Measurements from ENCODE around the gene TEKT5.
"Not testable (repeated sequence)": the region's sequence is repeated elsewhere in the genome, so short reads cannot be mapped to it uniquely, and the experiment has no call there.

The TEKT5 gene

GRCh38 chr16:10631886-10632285 is 62.8 kb downstream of the TEKT5 start:
- DNase-seq (ENCODE audit: low spot score) = no peak

DNA sequence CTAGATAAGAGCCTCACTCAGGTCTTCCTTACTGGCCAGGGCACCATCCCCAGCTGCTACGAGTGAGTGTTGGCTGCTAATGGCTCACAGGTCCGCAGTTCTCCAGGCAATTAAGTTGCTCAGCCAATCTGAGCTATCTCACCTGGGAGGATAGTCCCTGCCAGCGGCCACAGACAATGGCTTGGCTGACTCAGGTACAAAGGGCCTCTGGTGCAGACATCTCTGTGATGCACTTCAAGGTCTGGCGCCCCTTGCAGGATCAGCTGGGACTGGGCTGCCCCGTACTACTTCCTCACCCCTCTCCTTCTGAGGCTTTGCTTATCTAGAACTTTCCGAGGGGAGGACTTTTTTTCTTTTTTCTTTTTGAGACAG is 65.2 kb downstream of the TEKT5 start:
- no peak for DNase-seq (ENCODE audit: low spot score)

GRCh38 chr16:10625595-10626357 is 69.0 kb downstream of the TEKT5 start:
- DNase-seq (ENCODE audit: low spot score) = no peak

DNA sequence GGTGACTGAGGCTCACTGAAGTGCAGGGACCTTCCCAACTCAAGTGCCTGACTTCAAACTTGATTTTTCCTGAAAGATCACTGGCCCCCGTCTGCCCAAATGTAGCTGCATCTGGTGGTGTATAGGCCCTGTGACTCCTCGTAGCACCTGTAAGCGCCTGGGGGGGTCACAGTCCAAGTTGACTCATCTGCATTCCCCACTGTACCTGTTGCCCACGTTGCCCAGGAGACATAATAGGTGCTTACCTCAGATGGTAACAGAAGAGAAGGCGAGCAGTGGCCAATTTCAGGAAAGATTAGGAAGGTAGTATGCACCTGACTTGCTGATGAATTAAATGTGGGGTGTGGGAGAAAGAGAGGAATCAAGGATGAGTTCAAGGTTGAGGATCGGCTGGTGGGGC is 70.2 kb downstream of the TEKT5 start:
- DNase-seq (ENCODE audit: low spot score) = no peak

DNA sequence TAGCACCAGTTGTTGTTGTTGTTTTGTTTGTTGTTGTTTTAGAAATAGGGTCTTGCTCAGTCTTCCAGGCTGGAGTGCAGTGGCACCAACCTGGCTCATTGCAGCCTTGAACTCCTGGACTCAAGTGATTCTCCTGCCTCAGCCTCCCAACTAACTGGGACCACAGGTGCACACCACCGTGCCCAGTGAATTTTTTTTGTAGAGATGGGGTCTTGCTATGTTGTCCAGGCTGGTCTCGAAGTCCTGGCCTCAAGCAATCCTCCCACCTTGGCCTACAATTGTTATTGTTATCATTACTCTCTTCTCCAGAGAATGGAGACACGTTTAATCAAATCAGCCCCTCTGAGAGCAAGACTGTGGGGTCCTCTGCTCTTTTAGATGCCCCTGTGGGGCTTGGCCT is 71.7 kb downstream of the TEKT5 start:
- no peak for DNase-seq (ENCODE audit: low spot score)

DNA sequence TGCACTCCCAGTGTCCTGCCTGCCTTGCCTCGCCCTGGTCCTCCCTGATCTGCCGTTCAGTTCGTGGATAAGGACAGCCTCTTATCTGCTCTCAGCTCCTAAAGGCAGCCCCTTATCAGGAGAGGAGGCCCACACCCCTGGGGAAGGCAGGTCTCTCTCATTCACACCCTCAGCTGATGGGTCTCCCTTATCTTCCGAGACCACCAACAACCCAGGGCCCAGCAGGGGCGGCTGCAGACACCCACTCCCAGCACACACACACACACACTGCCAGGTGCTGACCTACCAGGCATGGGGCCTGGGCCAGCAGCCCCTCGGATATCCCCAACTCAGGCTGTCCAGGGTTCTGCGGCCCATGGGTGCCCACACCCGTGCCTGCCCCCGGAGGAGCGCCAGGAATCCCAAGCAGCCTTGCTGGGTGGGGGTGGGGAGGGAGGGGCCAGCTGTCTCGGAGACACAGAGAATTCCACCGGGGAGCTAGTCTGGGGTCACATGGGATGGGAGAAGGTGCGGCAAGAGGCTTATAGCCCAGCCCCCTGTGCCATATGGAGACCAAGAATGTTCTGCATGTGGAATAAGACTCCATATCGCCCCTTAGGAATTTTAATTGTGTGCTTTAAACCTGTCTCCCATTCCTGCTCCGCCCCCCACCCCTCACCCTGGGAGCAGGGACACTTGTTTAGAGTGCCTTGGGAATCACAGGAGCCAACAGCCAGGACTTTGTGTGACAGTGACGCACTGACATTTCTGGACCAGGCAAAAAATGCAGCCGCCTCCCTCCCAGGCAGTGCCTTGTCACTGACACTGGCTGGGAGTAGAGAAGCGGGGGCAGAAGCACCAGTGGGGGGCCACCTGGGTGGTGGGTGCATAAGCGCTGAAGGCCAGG is 72.5 kb downstream of the TEKT5 start:
- DNase-seq (ENCODE audit: low spot score) = no peak

DNA sequence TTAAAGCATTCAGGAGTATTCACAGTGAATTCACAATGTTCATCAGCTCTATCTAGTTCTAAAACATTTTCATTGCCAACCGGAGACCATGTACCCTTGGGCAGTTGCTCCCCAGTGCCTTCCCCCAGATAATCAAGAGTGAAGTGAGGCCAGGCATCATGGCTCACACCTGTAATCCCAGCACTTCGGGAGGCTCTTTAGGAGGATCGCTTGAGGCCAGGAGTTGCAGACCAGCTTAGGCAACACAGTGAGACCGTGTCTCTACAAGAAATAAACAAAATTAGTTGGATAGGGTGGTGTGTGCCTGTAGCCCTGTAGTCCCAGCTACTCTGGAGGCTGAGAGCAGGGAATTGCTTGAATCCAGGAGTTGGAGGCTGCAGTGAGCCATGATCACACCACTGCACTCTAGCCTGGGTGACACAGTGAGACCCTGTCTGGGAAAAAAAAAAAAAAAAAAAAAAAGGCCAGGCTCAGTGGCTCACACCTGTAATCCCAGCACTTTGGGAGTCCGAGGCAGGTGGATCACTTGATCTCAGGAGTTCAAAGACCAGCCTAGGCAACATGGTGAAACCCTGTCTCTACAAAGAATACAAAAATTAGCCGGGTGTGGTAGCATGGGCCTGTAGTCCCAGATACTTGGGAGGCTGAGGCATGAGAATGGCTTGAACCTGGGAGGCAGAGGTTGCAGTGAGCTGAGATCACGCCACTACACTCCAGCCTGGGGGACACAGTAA is 73.3 kb downstream of the TEKT5 start:
- DNase-seq (ENCODE audit: low spot score) = not testable (repeated sequence)

DNA sequence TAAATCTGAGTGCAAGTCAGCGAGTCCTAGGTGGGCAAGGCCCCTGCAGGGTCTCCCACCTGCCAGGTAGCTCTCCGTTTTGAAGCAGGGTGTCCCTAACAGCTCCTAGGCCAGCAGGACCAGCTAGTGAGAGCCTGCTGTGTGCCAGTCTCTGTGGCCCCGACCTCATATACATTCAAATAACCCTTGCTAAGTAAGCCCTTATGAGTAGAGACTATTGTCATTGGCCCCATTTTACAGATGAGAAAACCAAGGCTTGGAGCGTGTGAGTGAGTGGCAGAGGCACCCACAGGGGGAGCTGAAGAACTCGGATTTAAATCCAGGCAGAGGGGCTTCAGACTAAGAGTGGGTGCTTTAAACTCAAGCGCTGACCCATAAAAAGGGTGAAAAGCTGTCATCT is 74.6 kb downstream of the TEKT5 start:
- DNase-seq (ENCODE audit: low spot score) = no peak

- no peak for DNase-seq (ENCODE audit: low spot score)
Observed at GRCh38 chr16:10619271-10619849, 75.4 kb downstream of the TEKT5 start.

- DNase-seq (ENCODE audit: low spot score) = no peak
Observed at GRCh38 chr16:10618710-10619209, 76.0 kb downstream of the TEKT5 start.

- DNase-seq (ENCODE audit: low spot score) = no peak
Observed at GRCh38 chr16:10617662-10618420, 76.9 kb downstream of the TEKT5 start.

DNA sequence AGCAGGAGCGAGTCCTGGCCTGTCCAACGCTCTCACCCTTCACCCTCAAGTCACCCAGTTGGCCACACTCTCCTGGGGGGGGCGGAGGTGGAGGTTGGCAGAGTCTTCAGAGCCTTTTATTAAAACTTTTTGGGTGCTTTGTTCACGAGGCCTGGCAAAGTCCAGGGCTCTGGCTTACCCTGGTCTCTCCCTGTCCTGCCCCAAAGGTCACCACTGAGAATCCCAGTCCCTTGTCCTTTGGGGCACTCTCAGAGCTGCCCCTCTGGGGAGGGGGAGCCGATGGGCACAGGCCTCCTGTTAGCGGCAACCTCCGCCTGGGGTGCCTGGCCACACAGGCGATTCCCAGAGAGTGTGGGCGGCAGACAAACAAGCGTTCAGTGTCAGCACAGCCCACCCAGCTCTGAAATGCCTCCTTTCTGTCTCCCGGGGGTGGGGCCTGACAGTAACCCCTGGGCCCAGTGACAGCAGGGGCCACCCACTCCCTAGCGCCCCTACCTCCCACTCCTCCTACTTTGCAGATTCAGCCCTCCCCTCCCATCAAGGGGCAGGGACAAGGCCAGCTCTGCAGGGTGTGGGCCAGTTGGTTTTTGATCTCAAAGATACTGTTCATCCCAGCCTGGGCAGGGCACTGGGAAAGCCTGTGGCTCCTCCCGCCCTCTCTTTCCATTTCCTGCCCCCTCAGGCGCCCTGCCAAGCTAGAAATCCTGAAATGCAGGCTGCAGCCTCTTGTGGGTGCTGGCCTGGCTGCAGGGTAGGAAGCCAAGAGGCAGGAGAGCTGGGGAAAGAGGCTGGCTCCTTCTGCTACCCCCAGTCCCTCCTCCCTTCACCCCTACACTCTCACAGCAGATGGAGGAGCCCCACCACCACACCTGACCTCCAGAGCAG is 77.7 kb downstream of the TEKT5 start:
- peak; percentile 81 for DNase-seq (ENCODE audit: low spot score)

GRCh38 chr16:10616419-10616755 is 78.3 kb downstream of the TEKT5 start:
- DNase-seq (ENCODE audit: low spot score) = no peak

GRCh38 chr16:10614685-10615084 is 80.0 kb downstream of the TEKT5 start:
- DNase-seq (ENCODE audit: low spot score) = no peak

DNA sequence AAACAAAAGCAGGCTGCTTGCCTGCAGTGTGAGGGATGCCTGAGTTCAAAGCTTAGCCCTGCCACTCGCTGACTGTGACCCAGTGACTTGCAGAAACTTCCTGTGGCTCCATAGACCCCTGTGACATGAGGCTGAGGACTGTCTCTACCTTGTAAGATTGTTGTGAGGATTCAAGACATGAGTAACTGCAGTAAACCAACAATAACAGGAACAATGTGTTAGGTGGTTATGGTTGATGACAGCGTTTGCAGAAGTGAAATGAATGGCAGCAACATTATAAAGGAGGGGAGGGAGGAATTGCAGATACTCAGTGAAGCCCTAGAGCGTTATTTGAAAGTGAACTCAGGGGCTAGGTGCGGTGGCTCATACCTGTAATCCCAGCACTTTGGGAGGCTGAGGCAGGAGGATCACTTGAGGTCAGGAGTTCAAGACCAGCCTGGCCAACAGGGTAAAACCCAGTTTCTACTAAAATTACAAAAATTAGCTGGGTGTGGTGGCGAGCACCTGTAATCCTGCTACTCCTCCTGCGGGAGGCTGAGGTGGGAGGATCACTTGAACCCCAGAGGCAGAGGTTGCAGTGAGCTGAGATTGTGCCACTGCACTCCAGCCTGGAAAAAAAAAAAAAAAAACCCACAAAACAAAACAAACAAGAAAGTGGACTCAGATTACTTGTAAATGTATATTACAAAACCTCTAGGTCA is 80.8 kb downstream of the TEKT5 start:
- DNase-seq (ENCODE audit: low spot score) = no peak

DNA sequence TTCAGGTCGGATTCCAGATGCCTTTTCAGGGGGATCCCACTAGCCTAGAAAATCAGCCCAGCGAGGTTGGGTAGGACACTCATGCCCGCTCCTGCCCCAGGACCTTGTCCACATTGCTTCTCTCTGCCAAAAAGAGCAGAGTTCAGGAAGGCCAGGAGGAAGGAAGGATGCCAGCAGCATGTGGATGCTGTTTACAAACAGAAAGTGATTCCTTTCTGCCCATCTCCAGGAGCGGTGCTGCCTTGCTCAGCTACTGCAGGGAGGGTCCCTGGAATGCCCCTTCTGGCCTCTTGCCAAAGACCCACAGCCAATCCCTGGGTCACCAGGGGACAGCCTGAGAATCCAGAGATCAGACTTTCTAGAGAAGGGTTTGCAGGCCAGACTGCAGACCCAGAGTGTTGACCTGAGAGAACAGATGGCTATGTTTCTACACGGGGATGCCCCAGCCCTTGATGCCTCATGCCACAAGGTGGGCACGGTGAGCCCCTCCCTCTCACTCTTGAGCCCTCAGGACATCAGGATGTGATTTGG is 82.0 kb downstream of the TEKT5 start:
- DNase-seq (ENCODE audit: low spot score) = no peak

GRCh38 chr16:10611825-10612342 is 82.8 kb downstream of the TEKT5 start:
- DNase-seq (ENCODE audit: low spot score) = no peak

DNA sequence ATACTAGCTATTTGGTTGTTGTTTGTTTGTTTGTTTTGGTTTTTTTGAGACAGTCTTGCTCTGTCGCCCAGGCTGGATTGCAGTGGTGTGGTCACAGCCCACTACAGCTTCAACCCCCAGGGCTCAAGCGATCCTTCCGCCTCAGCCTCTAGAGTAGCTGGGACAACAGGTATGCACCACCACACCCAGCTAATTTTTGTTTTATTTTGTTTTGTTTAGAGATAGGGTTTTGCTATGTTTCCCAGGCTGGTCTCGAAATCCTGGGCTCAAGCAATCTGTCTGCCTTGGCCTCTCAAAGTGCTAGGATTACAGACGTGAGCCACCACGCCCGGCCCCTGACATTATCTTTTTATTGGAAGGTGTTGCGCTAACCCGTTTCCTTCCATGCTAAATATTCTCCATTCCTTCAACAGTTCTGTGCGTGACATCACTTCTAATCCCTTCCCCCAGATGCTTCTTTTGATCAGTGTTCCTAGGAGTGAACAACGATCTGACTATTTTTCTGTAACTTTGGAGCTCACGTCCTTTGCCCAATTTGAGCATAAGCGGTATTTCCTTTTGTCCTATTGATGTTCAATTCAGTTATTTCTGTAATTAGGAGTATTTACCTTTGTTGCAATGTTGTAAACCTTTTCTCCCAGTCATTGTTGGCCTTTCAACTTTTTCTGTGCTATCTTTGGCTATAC is 84.1 kb downstream of the TEKT5 start:
- DNase-seq (ENCODE audit: low spot score) = no peak

- peak; percentile 88 for DNase-seq (ENCODE audit: low spot score)
Observed at GRCh38 chr16:10609402-10609774, 85.3 kb downstream of the TEKT5 start.
